NT2/D1 (cell line): ENCODE data around the gene LTBP1.

Experiments
- SUZ12 ChIP-seq: IDR thresholded peaks from 2 replicates; pipeline ENCODE4 v1.6.1; 2011; ENCODE audit not compliant: insufficient read length, insufficient read depth; ENCODE audit errors: extremely low read depth
- YY1 ChIP-seq: IDR thresholded peaks from 2 replicates; pipeline ENCODE4 v1.6.1; 2011; ENCODE audit not compliant: insufficient read length, insufficient read depth

GRCh38 chr2:33072614-33073013 is 125.9 kb downstream of the LTBP1 start:
- no peak for TF ChIP-seq YY1
- TF ChIP-seq SUZ12: no peak
